ENCODE measurements around the gene CYP4V2.

The CYP4V2 gene

GRCh38 chr4:186191200-186192065 is at the start of gene CYP4V2:
TSS of gene CYP4V2 (plus strand) at chr4:186191567. CDS start at chr4:186191824, 257 bp downstream.
- peak; percentile 90 for DNase-seq

- DNase-seq: peak; percentile 17
Measured at GRCh38 chr4:186144198-186144945, 47.0 kb upstream of the CYP4V2 start.

GRCh38 chr4:186144946-186145569 is 46.3 kb upstream of the CYP4V2 start:
- peak; percentile 52 for DNase-seq

GRCh38 chr4:186146458-186146857 is 44.9 kb upstream of the CYP4V2 start:
- no peak for DNase-seq

- no peak for DNase-seq
Measured at GRCh38 chr4:186148336-186148975, 42.9 kb upstream of the CYP4V2 start.

- DNase-seq: no peak
Measured at GRCh38 chr4:186149872-186150271, 41.5 kb upstream of the CYP4V2 start.

GRCh38 chr4:186150926-186151325 is 40.4 kb upstream of the CYP4V2 start:
- DNase-seq: no peak

- DNase-seq: no peak
Measured at GRCh38 chr4:186151499-186151898, 39.9 kb upstream of the CYP4V2 start.

- no peak for DNase-seq
Measured at GRCh38 chr4:186158021-186158813, 33.1 kb upstream of the CYP4V2 start.

GRCh38 chr4:186158966-186159365 is 32.4 kb upstream of the CYP4V2 start:
- no peak for DNase-seq

- DNase-seq: no peak
Measured at GRCh38 chr4:186159613-186160012, 31.8 kb upstream of the CYP4V2 start.

GRCh38 chr4:186161138-186161537 is 30.2 kb upstream of the CYP4V2 start:
- no peak for DNase-seq

- DNase-seq: no peak
Measured at GRCh38 chr4:186166852-186167512, 24.4 kb upstream of the CYP4V2 start.

- DNase-seq: no peak
Measured at GRCh38 chr4:186167605-186168004, 23.8 kb upstream of the CYP4V2 start.

- no peak for DNase-seq
Measured at GRCh38 chr4:186168750-186169149, 22.6 kb upstream of the CYP4V2 start.

GRCh38 chr4:186169333-186169944 is 21.9 kb upstream of the CYP4V2 start:
- DNase-seq: no peak

- DNase-seq: no peak
Measured at GRCh38 chr4:186169945-186170802, 21.2 kb upstream of the CYP4V2 start.

GRCh38 chr4:186170966-186171365 is 20.4 kb upstream of the CYP4V2 start:
- no peak for DNase-seq

- no peak for DNase-seq
Measured at GRCh38 chr4:186172546-186172945, 18.8 kb upstream of the CYP4V2 start.

- no peak for DNase-seq
Measured at GRCh38 chr4:186188107-186188506, 3.3 kb upstream of the CYP4V2 start.
